Measurements from ENCODE around the gene HAUS7. TPM values are rescaled to one million over a fixed set of nuclear protein-coding genes. Genes with fewer than 3 reads are reported as not detected.

The HAUS7 gene
- total RNA-seq, 1 experiment from 2014 or later: 28.9 TPM

GRCh38 chrX:153450114-153450948 lies 20.0 kb downstream of the HAUS7 start:
- CTCF ChIA-PET: no interaction called here
- Histone ChIP-seq H4K20me1 (ENCODE audit: insufficient read depth) (no peaks in the 10 kb centered on the region), H3K36me3 (ENCODE audit: control insufficient read depth in 1 of 2, insufficient read depth in 2 of 2, low read length in 2 of 2) (no peaks in the 10 kb centered on the region), H3K27me3 (ENCODE audit: insufficient read depth, low read length) (no peaks in the 10 kb centered on the region), H3K27ac (ENCODE audit: low read depth, low read length) (no peak overlapping the region), H3K9ac (ENCODE audit: low read length) (no peak overlapping the region), H3K79me2 (ENCODE audit: insufficient read depth, low read length) (no peaks in the 10 kb centered on the region), H2AFZ (ENCODE audit: low read depth, low read length, poor library complexity, severe bottlenecking) (no peak overlapping the region), H3K4me2 (ENCODE audit: low read length) (no peak overlapping the region), H3K4me1 (ENCODE audit: control insufficient read depth in 1 of 2, insufficient read depth in 2 of 2, low read length in 2 of 2) (no peaks in the 10 kb centered on the region), H3K4me3 (replicated peaks in 1 of 2; ENCODE audit: low read depth in 1 of 2, low read length in 2 of 2) (no peak overlapping the region), H3K9me3 (ENCODE audit: control insufficient read depth in 1 of 2, insufficient read depth in 1 of 2, low read depth in 1 of 2, low read length in 2 of 2) (no peaks in the 10 kb centered on the region), H3K9me2 (ENCODE audit: insufficient read depth) (no peaks in the 10 kb centered on the region)
- RAD21 ChIA-PET (ENCODE audit: low non-redundant PET in 1 of 2, low total read pairs in 2 of 2, uncharacterized antibody in 2 of 2, unreplicated experiment in 2 of 2): no interaction called here
- BruUV-seq (replicated peaks): no TSS peak
- DNase-seq (ENCODE audit: low read depth, low spot score): no peak
- POLR2A ChIA-PET: no interaction called here
- intact Hi-C loops (cut with micrococcal nuclease): no loop called here
- ATAC-seq: no peak
- TF ChIP-seq ELF1 (IDR thresholded peaks at IDR 0.05; ENCODE audit: borderline replicate concordance, low read depth) (no peak), CBX3 (IDR thresholded peaks at IDR 0.05; ENCODE audit: low read depth) (no peak), SIN3A (IDR thresholded peaks at IDR 0.05; ENCODE audit: low read depth) (no peak), CEBPB (IDR thresholded peaks at IDR 0.05; ENCODE audit: low read depth) (no peak), FOSL1 (IDR thresholded peaks at IDR 0.05; ENCODE audit: low read depth) (no peak), EZH2phosphoT487 (IDR thresholded peaks at IDR 0.05; ENCODE audit: borderline replicate concordance) (no peak), REST (IDR thresholded peaks at IDR 0.05; ENCODE audit: low read depth) (no peak), SP1 (IDR thresholded peaks at IDR 0.05; ENCODE audit: low read depth) (no peak), YY1 (IDR thresholded peaks at IDR 0.05; ENCODE audit: extremely low read depth, insufficient replicate concordance, low read depth, low read length) (no peak), JUND (IDR thresholded peaks at IDR 0.05) (no peak), TCF7L2 (IDR thresholded peaks at IDR 0.05; ENCODE audit: borderline replicate concordance, extremely low read depth, insufficient read depth, insufficient read length) (no peak), POLR2A (IDR thresholded peaks at IDR 0.05; ENCODE audit: borderline replicate concordance, extremely low read depth, insufficient read depth, insufficient read length) (no peak), POLR2AphosphoS5 (IDR thresholded peaks at IDR 0.05; ENCODE audit: low read depth, low read length) (no peak), RAD21 (IDR thresholded peaks at IDR 0.05; ENCODE audit: low read depth) (no peak)
- TF ChIP-seq, protein P1, sequence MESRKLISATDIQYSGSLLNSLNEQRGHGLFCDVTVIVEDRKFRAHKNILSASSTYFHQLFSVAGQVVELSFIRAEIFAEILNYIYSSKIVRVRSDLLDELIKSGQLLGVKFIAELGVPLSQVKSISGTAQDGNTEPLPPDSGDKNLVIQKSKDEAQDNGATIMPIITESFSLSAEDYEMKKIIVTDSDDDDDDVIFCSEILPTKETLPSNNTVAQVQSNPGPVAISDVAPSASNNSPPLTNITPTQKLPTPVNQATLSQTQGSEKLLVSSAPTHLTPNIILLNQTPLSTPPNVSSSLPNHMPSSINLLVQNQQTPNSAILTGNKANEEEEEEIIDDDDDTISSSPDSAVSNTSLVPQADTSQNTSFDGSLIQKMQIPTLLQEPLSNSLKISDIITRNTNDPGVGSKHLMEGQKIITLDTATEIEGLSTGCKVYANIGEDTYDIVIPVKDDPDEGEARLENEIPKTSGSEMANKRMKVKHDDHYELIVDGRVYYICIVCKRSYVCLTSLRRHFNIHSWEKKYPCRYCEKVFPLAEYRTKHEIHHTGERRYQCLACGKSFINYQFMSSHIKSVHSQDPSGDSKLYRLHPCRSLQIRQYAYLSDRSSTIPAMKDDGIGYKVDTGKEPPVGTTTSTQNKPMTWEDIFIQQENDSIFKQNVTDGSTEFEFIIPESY (IDR thresholded peaks at IDR 0.05; ENCODE audit: extremely low read depth, insufficient replicate concordance, low read length): no peak
- TF ChIP-seq, protein P2, sequence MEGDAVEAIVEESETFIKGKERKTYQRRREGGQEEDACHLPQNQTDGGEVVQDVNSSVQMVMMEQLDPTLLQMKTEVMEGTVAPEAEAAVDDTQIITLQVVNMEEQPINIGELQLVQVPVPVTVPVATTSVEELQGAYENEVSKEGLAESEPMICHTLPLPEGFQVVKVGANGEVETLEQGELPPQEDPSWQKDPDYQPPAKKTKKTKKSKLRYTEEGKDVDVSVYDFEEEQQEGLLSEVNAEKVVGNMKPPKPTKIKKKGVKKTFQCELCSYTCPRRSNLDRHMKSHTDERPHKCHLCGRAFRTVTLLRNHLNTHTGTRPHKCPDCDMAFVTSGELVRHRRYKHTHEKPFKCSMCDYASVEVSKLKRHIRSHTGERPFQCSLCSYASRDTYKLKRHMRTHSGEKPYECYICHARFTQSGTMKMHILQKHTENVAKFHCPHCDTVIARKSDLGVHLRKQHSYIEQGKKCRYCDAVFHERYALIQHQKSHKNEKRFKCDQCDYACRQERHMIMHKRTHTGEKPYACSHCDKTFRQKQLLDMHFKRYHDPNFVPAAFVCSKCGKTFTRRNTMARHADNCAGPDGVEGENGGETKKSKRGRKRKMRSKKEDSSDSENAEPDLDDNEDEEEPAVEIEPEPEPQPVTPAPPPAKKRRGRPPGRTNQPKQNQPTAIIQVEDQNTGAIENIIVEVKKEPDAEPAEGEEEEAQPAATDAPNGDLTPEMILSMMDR (IDR thresholded peaks at IDR 0.05 in 2 of 3, conservative IDR thresholded peaks at IDR 0.05 in 1 of 3; ENCODE audit: borderline replicate concordance in 1 of 3, insufficient read depth in 1 of 3, low read depth in 2 of 3, low read length in 2 of 3): no peak

All from HCT116 (cell line).